Retinal pigment epithelial cell (primary cell): ENCODE data around the gene PDHX.

Experiments used
- DNase-seq: peaks from one replicate; pipeline ENCODE4 v3.0.0-alpha.2; 2010; ENCODE audit warnings: low read depth
- H3K4me3 ChIP-seq: 2 replicates; pipeline ENCODE4 v1.5.1; 2011; ENCODE audit warnings: mild to moderate bottlenecking, low read length, control low read depth, moderate library complexity
- CTCF ChIP-seq: conservative IDR thresholded peaks from 2 replicates; pipeline ENCODE4 v1.5.1; 2011; ENCODE audit warnings: low read depth, low read length, control low read depth, inconsistent platforms

Gene PDHX

GRCh38 chr11:35003186-35003585 is 86.8 kb downstream of the PDHX start:
- no peak for TF ChIP-seq CTCF
- H3K4me3 ChIP-seq: no peak overlapping the region
- no peak for DNase-seq

- TF ChIP-seq CTCF: no peak
- no peak overlapping the region for H3K4me3 ChIP-seq
- DNase-seq: no peak
These were observed 87.2 kb downstream of the PDHX start for GRCh38 chr11:35003658-35004057.

GRCh38 chr11:35005141-35005780 is 88.8 kb downstream of the PDHX start:
- TF ChIP-seq CTCF: no peak
- H3K4me3 ChIP-seq: no peak overlapping the region
- DNase-seq: no peak

- no peak overlapping the region for H3K4me3 ChIP-seq
- DNase-seq: no peak
- TF ChIP-seq CTCF: no peak
These were observed 90.1 kb downstream of the PDHX start for GRCh38 chr11:35006389-35007128.

- TF ChIP-seq CTCF: no peak
- DNase-seq: no peak
- no peak overlapping the region for H3K4me3 ChIP-seq
These were observed 90.9 kb downstream of the PDHX start for GRCh38 chr11:35007277-35007676.

GRCh38 chr11:35009191-35009943 is 92.9 kb downstream of the PDHX start:
- TF ChIP-seq CTCF: no peak
- H3K4me3 ChIP-seq: no peak overlapping the region
- no peak for DNase-seq
